Spleen (tissue), 7 donors: ENCODE data around the gene PLCB1.

Experiments used
- POLR2A ChIP-seq, 3 donors: fragments of 450-650 bp; IDR thresholded peaks; one replicate each; pipeline ENCODE4 v1.5.1; 2017; ENCODE audit warnings: antibody characterized with exemption in 3 of 3, mild to moderate bottlenecking in 1 of 3
- POLR2AphosphoS5 ChIP-seq, 3 donors: sonication (generic); formaldehyde crosslinking; IDR thresholded peaks; one replicate each; pipeline ENCODE4 v1.5.1; 2017; ENCODE audit warnings: antibody characterized with exemption in 3 of 3
- TF ChIP-seq, protein P1 (sequence below), 11 experiments: fragments of 200-600 bp in 7 of 11; fragments of 450-650 bp in 4 of 11; sonication (generic) in 4 of 11; IDR thresholded peaks in 8 of 11; conservative IDR thresholded peaks in 3 of 11; 1 replicate in 7 of 11; 2 replicates in 4 of 11; pipeline versions ENCODE4 v1.4.0 to v1.8.0; 2016 to 2021; ENCODE audit warnings: antibody characterized with exemption in 11 of 11, inconsistent platforms in 4 of 11, mild to moderate bottlenecking in 1 of 11
- donor health status: DM: no; HTN: no; CAD: no; lungs with moderate emphysema.
- donor health status: DM: no; HTN: no; CAD: no.
- donor health status: DM: no; HTN: no; CAD: no.

DNA sequence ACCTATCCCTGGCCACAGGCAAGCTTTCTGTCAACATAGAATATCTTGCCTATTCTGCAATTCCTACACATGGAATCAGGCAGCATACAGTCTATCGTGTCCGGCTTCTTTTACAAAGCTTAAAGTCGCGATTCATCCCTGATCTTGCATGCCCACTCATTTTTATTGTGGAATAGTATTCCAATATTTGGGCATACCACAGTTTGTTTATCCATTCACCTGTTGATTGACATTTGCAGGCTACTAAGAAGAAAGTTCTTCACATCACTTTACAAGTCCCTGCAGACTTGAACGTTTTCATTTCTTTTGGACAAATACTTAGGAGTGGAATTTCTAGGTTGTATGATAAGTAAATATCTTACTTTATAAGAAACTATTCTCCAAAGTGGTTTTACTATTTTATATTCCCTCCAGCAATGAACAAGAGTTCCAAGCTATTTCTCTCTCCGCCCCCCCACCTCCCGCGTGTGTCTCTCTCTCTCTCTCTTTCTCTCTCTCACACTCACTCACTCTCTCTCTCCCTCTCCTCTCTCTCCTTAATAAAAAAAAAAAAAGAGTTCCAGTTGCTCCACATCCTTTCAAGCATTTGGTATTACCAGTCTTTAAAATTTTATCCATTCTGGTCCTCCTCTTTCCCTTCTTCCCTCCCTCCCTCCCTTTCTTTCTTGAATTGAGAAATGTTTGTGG lies 1.1 kb upstream of the PLCB1 start:
- TF ChIP-seq, protein P1, sequence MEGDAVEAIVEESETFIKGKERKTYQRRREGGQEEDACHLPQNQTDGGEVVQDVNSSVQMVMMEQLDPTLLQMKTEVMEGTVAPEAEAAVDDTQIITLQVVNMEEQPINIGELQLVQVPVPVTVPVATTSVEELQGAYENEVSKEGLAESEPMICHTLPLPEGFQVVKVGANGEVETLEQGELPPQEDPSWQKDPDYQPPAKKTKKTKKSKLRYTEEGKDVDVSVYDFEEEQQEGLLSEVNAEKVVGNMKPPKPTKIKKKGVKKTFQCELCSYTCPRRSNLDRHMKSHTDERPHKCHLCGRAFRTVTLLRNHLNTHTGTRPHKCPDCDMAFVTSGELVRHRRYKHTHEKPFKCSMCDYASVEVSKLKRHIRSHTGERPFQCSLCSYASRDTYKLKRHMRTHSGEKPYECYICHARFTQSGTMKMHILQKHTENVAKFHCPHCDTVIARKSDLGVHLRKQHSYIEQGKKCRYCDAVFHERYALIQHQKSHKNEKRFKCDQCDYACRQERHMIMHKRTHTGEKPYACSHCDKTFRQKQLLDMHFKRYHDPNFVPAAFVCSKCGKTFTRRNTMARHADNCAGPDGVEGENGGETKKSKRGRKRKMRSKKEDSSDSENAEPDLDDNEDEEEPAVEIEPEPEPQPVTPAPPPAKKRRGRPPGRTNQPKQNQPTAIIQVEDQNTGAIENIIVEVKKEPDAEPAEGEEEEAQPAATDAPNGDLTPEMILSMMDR (IDR thresholded peaks at IDR 0.05 in 8 of 11, conservative IDR thresholded peaks at IDR 0.05 in 3 of 11), result no peak
- TF ChIP-seq POLR2A (IDR thresholded peaks at IDR 0.05) (no peak), POLR2AphosphoS5 (IDR thresholded peaks at IDR 0.05) (no peak)
